T-helper 1 cell (primary cell): ENCODE data around the gene PER2.

Experiments used
- DNase-seq, 5 donors: peaks; one replicate each; pipeline ENCODE4 v3.0.0-alpha.2; 2012 to 2020

PER2 gene

GRCh38 chr2:238225911-238226697, 62.3 kb downstream of the PER2 start:
- DNase-seq, result no peak

GRCh38 chr2:238225121-238225520, 63.3 kb downstream of the PER2 start:
- no peak for DNase-seq

- no peak for DNase-seq
Observed at GRCh38 chr2:238224356-238225035, 63.9 kb downstream of the PER2 start.

- no peak for DNase-seq
Observed at GRCh38 chr2:238220892-238221521, 67.4 kb downstream of the PER2 start.

GRCh38 chr2:238220274-238220891, 68.0 kb downstream of the PER2 start:
- DNase-seq, result no peak

- no peak for DNase-seq
Observed at GRCh38 chr2:238216651-238217184, 71.7 kb downstream of the PER2 start.

- no peak for DNase-seq
Observed at GRCh38 chr2:238207006-238207405, 81.4 kb downstream of the PER2 start.

GRCh38 chr2:238203973-238204683, 84.3 kb downstream of the PER2 start:
- no peak for DNase-seq

GRCh38 chr2:238203094-238203972, 85.1 kb downstream of the PER2 start, which contains the start of gene ILKAP:
ILKAP (minus strand) TSS chr2:238203695; CDS start chr2:238203553, 142 bp downstream.
- peak; percentile 81 to 95 (median 86) for DNase-seq

- no peak for DNase-seq
Observed at GRCh38 chr2:238202326-238203093, 85.9 kb downstream of the PER2 start.
